GM10847 (cell line): Measurements from ENCODE around the gene CDCP2.

Experiments used
- POLR2A ChIP-seq: IDR thresholded peaks from 2 replicates; pipeline ENCODE4 v1.6.1; 2011; ENCODE audit not compliant: insufficient read length; ENCODE audit errors: extremely low read depth

CDCP2 gene

DNA sequence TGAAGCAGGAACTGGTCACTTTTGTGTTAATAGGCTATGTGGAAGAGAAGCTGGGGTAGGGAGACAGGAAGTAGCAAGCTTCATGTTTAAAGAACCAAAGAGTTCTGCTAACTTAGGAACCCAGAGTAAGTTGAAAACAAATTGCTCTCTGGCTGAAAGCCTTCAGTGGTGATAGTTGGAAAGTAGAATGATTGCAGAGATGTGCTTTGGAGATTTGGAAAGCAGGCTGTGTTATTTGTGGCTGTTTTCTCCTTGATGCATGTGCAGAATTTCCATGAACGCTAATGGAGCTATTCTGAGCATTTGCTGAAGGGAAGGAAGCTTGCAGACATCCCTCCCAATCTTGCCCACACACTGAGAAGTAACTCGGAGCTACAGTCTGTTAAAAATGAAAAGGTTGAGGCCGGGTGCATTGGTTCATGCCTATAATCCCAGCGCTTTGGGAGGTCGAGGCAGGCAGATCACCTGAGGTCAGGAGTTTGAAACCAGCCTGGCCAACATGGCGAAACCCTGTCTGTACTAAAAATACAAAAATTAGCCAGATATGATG lies 53.7 kb downstream of the CDCP2 start:
- no peak for TF ChIP-seq POLR2A

DNA sequence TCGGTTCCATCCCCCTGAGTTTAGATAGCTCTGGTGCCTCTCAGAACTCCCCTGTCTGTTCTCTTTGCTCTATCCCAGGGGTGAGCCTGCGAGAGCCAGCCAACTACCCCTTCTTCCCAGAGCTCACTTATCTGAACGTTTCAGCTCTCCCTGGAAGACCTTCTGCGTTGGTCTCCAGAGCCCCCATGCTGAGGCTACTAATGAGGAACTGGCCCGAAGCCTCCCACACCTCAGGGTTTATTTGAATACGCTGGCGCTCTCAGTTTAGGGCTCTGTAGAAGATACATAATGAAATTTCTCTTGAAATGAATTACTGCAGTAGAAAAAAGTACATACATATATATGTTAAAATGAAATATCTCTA lies 55.9 kb downstream of the CDCP2 start:
- no peak for TF ChIP-seq POLR2A

DNA sequence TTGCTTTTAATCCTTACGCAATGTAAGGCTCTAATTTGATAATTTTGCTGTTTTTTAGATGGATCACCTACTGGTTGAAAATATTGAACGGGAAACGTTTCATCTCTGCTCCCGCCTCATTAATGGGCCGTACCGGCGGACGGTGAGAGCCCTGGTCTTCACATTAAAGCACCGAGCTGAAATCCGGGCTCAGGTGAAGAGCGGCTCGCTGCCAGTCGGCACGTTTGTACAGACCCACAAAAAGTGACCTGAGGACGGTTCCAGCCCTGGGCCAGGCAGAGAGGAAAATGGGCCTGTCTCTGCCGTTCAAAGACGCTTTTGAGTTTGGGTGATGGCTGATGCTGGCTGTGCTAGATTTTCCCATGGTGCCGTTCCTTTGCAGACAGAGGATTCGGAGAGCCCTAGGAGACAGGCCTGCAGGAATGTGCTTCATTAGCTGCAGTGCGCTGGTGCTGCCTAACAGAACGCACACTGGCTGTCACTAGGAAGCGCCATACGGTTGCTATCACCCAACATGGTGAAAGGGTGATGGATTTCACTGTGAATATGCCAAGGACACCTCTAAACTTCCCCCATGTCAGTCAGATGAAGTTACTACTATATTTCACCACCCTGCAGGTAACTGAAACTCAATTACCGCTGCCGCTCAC lies 56.4 kb downstream of the CDCP2 start:
- no peak for TF ChIP-seq POLR2A

DNA sequence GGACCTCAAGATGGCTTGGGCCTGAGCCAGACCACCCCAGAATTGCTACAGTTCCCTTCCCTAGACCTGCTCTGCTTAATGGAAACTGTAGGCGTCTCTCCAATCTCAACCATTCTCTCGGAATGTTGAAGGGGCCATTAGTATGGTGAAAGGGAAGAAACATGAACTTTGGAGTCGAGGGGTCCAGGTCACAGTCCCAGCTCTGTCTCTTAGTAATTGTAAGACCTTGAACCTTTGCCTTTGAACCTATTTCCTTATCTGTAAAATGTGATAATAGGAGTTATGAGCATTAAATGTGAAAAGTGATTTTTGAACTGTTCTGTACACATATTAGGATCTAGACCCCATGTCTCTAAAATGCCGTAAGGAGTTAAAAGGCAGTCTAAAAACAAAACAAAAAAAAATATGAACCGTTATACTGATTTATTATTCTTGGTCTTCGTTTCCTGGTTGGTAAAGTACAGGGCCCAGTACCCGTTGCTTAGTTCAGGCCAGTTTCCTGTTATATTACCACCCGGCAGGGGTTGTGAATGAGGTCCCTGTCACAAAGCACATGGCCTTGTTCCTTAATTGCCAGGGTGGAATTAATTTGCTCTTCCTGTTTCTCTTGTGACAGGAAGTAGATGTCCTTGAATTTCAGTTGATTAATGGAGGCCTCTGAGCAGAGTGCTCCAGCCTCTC lies 57.1 kb downstream of the CDCP2 start:
- no peak for TF ChIP-seq POLR2A

DNA sequence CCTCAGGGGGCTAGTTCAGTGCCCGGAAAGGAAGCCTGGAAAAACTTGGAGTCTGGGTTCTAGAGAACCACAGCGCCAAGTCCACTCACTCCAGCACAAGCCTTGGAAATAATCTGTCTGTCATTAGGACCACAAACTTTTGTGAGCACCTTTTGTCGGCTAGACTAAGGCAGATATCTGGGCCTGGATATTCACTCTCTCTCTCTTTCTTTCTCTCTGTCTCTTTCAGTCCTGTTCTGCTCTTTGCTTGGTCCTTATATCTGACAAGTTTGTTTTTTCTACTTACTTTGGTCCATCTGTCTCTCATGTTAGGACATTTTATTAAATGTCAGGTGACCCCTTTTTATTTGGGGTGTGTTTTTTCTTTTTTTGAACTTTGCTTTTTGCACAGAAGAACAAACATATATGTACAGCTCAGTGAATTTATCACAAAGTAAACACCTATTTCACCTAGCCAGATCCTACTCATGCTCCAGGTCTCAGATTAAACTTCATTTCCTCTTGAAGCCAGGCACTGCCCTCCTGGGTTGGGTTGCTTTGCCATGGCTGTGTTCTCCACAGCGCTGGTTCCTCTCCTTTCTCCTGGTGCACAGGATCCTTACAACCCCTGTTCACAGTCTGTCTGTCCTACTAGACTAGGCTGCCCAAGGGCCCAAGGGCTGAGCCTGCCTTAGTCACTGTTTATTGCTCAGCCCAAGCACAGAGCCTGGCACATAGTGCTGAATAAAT lies 58.6 kb downstream of the CDCP2 start:
- no peak for TF ChIP-seq POLR2A

DNA sequence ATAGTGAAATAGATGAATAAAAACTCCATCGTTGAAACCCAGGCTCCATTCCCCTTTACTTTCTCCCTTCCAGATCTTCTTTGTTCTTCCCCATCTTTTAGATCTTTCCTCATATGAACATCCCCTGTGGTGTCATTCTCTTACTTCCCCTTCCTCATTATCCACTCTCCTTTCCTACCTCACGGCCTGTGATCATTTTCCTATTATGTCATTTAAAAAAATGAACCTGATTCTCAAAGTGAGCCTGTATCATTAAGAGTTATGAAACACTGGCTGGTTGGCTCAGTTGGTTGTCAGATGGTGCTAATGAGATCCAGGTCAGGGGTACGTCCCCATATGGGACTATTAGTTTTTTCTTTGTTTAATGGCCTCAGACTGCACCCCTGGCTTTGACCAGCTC lies 61.1 kb downstream of the CDCP2 start:
- no peak for TF ChIP-seq POLR2A

DNA sequence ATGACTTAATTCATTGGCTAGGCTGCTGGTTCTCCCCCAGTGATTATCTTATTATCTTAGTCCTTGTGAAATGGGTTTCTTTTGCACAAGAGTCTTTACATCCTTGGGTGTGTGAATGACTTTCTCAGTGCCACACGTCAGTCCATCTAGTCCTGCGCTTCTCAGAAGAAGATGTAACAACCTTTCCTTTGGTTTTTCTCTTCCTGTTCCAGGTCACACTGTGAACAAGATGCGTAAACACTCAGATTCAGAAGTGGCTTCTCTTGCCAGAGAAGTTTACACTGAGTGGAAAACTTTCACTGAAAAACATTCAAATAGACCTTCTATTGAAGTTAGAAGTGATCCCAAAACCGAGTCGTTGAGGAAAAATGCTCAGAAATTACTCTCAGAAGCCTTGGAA lies 64.4 kb downstream of the CDCP2 start:
- TF ChIP-seq POLR2A: no peak

DNA sequence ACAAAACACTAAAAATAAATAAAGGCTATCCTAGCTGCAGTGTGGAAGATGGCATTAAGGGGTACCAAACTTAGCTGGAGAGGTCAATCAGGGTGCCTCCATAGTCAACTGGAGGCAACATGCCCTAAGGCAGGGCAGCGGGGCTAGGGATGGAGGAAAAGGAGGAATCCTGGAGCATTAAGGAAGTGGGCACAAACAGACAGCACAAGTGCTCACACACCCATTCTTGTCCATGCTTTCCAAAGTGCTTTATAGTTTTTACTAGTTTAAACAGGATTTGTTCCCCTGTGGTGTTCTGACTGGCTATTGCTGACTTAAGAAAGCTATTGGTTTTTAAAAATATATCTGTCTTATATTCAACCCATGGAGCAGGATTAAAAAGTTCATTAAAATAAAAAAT lies 66.0 kb downstream of the CDCP2 start:
- no peak for TF ChIP-seq POLR2A

DNA sequence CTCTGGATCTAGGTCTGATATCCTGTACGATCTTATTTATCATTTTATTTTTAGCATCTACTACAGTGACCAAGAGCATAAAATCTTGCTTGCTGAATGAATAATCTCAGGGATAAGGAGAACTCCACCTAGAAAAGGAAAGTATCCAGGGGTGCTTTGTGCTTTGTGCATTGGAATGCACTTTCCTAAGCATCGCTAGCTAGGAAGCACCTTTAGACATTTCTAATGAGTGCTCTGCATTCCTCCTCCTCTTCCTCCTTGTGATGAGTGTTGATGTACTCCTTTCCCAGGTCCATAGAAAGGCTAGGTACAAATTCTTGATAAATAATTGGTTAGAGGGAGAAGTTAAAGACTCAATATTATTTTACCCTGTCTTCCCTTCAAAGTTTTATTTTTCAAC lies 68.0 kb downstream of the CDCP2 start:
- no peak for TF ChIP-seq POLR2A
